ENCODE measurements around the gene NOL3.

GRCh38 chr16:67162506-67163163, 7.7 kb upstream of the NOL3 start:
- TF ChIP-seq CTCF (IDR thresholded peaks at IDR 0.05; ENCODE audit: insufficient read depth, low read depth, low read length) (no peak), EZH2 (IDR thresholded peaks at IDR 0.05; ENCODE audit: insufficient read depth, low read length) (peak; percentile 76)
